Activated B cell treated with CpG ODN at 0.5 μM for 24 hours (primary cell): ENCODE data around the gene PCDHA1. TPM values are rescaled to one million over a fixed set of nuclear protein-coding genes. Genes with fewer than 3 reads are reported as not detected.

Experiments used
- ATAC-seq: fragments of 200-7000 bp; cut with Tn5 transposase; one replicate; pipeline ENCODE4 v1.10.0; 2021; ENCODE audit warnings: low read depth, mild to moderate bottlenecking, moderate library complexity
- CTCF ChIA-PET: fragments of 350-600 bp; sonication (Branson Sonifier 250); formaldehyde crosslinking; loops from one replicate; lab custom pipeline; 2021; ENCODE audit warnings: antibody characterized with exemption; lab: Charles Lee
- POLR2A ChIA-PET: fragments of 350-600 bp; sonication (Branson Sonifier 250); formaldehyde crosslinking; loops from one replicate; lab custom pipeline; 2021; ENCODE audit warnings: antibody characterized with exemption; lab: Charles Lee
- DNase-seq: peaks from one replicate; pipeline ENCODE4 v3.0.0; 2022
- H3K27ac Mint-ChIP-seq: one replicate; pipeline ENCODE4 v1.8.0; 2020; ENCODE audit warnings: mixed read lengths
- H3K27me3 Mint-ChIP-seq: one replicate; pipeline ENCODE4 v1.8.0; 2021; ENCODE audit warnings: mixed read lengths
- H3K36me3 Mint-ChIP-seq: one replicate; pipeline ENCODE4 v1.8.0; 2021; ENCODE audit warnings: low read depth, mixed read lengths
- H3K4me1 Mint-ChIP-seq: one replicate; pipeline ENCODE4 v1.8.0; 2021; ENCODE audit warnings: mixed read lengths
- H3K4me3 Mint-ChIP-seq: one replicate; pipeline ENCODE4 v1.8.0; 2020; ENCODE audit warnings: mild to moderate bottlenecking, mixed read lengths
- H3K9me3 Mint-ChIP-seq: one replicate; pipeline ENCODE4 v1.8.0; 2020; ENCODE audit warnings: mixed read lengths
- CTCF ChIP-seq: fragments of 200-600 bp; IDR thresholded peaks from one replicate; pipeline ENCODE4 v1.8.0; 2022; ENCODE audit warnings: antibody characterized with exemption, mild to moderate bottlenecking
- intact Hi-C: fragments of 100-400 bp; cut with micrococcal nuclease; formaldehyde crosslinking; loops from one replicate; pipeline ENCODE4 v1.15.1; 2024
- total RNA-seq: library from RNA; stranded (reverse); gene quantifications from 2 replicates; pipeline ENCODE4 v1.2.3, GENCODE V29; 2022

PCDHA1 gene
- total RNA-seq, 1 donor from 2014 or later, result not detected

- no peak overlapping the region for H3K4me3 Mint-ChIP-seq
- no peak for TF ChIP-seq CTCF
- no peaks in the 10 kb centered on the region for H3K4me1 Mint-ChIP-seq
- H3K36me3 Mint-ChIP-seq, result no peaks in the 10 kb centered on the region
- CTCF ChIA-PET, result no interaction called here
- POLR2A ChIA-PET, result no interaction called here
- DNase-seq (no peak), ATAC-seq (no peak)
- H3K27ac Mint-ChIP-seq, result no peak overlapping the region
- H3K9me3 Mint-ChIP-seq, result peaks cover 3% of the 10 kb centered on the region
- intact Hi-C loops, result no loop called here
- no peaks in the 10 kb centered on the region for H3K27me3 Mint-ChIP-seq
These were observed 72.0 kb downstream of the PCDHA1 start for GRCh38 chr5:140857987-140858240.

- Mint-ChIP-seq H3K4me1 (no peaks in the 10 kb centered on the region), H3K27me3 (peaks cover 5% of the 10 kb centered on the region), H3K27ac (no peak overlapping the region), H3K36me3 (no peaks in the 10 kb centered on the region), H3K9me3 (no peaks in the 10 kb centered on the region), H3K4me3 (no peak overlapping the region)
- ATAC-seq (no peak), DNase-seq (no peak)
- intact Hi-C loops, result loop anchor here (10.0 kb wide), 1 partner anchor 242 kb away; the partner anchor contains the start of gene PCDHB3
- POLR2A ChIA-PET, result no interaction called here
- CTCF ChIA-PET, result no interaction called here
- no peak for TF ChIP-seq CTCF
These were observed 76.7 kb downstream of the PCDHA1 start for GRCh38 chr5:140862441-140863295.

- Mint-ChIP-seq H3K4me3 (no peak within 1 kb of the TSS), H3K27me3 (peaks cover 5% of the 10 kb centered on the region), H3K9me3 (peaks cover 3% of the 10 kb centered on the region), H3K4me1 (no peaks in the 10 kb centered on the region), H3K36me3 (no peaks in the 10 kb centered on the region), H3K27ac (no peak within 1 kb of the TSS)
- no peak for TF ChIP-seq CTCF
- intact Hi-C loops, result loop anchor here (10.0 kb wide), 1 partner anchor 236 kb away; the partner anchor contains the start of gene PCDHB3
- no peak for ATAC-seq
- ChIA-PET CTCF (no interaction called here), POLR2A (no interaction called here)
- DNase-seq, result no peak
These were observed 83.0 kb downstream of the PCDHA1 start, which contains the start of gene PCDHA11 for GRCh38 chr5:140868721-140869554. PCDHA11 (plus strand) TSS chr5:140868957; CDS start chr5:140869104, 147 bp downstream.

GRCh38 chr5:140869555-140869886, 83.6 kb downstream of the PCDHA1 start:
- ChIA-PET CTCF (no interaction called here), POLR2A (no interaction called here)
- Mint-ChIP-seq H3K4me1 (no peaks in the 10 kb centered on the region), H3K36me3 (no peaks in the 10 kb centered on the region), H3K4me3 (no peak overlapping the region), H3K27ac (no peak overlapping the region), H3K27me3 (peaks cover 7% of the 10 kb centered on the region), H3K9me3 (peaks cover 4% of the 10 kb centered on the region)
- ATAC-seq (no peak), DNase-seq (no peak)
- TF ChIP-seq CTCF, result no peak
- intact Hi-C loops, result loop anchor here (10.0 kb wide), 1 partner anchor 235 kb away; the partner anchor contains the start of gene PCDHB3
